ENCODE results near the gene DNM2. TPM values are rescaled to one million over a fixed set of nuclear protein-coding genes. Genes with fewer than 3 reads are reported as not detected.

DNM2 gene
- total RNA-seq, 1 donor from 2014 or later = 117 TPM

DNA sequence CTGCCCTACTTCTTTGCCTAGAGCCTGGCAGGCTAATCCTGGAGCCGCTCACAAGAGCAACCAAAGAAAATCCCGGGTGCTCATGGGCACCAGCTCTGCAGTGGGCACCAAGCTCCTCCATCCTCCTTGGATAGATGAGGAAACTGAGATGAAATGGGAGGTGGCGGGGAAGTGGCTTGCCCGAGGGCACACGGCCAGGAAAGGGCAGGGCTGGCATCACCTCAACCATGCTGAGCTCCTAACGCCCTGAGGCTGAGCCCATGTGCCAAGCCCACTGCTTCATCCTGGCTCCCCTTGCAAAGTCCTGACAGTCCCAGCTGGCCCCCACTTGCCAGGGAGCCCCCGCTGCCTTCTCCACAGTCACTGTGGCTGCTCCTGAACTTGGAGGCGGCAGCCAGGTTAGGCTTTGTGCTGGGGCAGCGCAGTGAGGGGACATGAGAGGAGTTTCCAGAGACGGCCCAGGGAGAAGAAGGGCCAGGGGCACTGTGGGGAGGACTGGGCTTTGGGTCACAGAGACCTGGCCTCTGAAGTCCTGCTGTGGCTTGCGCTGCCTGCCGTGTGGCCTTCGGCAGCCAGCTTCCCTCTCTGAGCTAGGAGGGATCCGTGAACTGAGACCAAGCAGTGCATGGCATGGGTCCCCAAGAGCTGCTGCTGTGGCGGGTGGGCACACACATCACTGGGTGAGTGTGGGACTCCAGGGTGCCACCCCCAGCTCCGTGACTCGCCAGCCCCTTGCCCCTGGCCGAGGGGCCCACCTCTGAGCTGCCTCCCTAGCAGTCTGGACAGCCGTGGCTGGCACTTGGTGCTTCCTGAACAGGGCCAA, 100.6 kb downstream of the DNM2 start:
- H3K4me1 Mint-ChIP-seq = no peaks in the 10 kb centered on the region
- no peak for DNase-seq (ENCODE audit: low read depth, low spot score)
- H3K9me3 Mint-ChIP-seq = no peaks in the 10 kb centered on the region
- H3K27me3 Mint-ChIP-seq (ENCODE audit: low read depth) = no peaks in the 10 kb centered on the region
- no peak overlapping the region for H3K27ac Mint-ChIP-seq (ENCODE audit: unreplicated experiment)
- H3K4me3 Mint-ChIP-seq = no peak overlapping the region
- H3K36me3 Mint-ChIP-seq (ENCODE audit: low read depth) = peaks cover 11% of the 10 kb centered on the region
- TF ChIP-seq, protein P1, sequence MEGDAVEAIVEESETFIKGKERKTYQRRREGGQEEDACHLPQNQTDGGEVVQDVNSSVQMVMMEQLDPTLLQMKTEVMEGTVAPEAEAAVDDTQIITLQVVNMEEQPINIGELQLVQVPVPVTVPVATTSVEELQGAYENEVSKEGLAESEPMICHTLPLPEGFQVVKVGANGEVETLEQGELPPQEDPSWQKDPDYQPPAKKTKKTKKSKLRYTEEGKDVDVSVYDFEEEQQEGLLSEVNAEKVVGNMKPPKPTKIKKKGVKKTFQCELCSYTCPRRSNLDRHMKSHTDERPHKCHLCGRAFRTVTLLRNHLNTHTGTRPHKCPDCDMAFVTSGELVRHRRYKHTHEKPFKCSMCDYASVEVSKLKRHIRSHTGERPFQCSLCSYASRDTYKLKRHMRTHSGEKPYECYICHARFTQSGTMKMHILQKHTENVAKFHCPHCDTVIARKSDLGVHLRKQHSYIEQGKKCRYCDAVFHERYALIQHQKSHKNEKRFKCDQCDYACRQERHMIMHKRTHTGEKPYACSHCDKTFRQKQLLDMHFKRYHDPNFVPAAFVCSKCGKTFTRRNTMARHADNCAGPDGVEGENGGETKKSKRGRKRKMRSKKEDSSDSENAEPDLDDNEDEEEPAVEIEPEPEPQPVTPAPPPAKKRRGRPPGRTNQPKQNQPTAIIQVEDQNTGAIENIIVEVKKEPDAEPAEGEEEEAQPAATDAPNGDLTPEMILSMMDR (conservative IDR thresholded peaks at IDR 0.05) = no peak

DNA sequence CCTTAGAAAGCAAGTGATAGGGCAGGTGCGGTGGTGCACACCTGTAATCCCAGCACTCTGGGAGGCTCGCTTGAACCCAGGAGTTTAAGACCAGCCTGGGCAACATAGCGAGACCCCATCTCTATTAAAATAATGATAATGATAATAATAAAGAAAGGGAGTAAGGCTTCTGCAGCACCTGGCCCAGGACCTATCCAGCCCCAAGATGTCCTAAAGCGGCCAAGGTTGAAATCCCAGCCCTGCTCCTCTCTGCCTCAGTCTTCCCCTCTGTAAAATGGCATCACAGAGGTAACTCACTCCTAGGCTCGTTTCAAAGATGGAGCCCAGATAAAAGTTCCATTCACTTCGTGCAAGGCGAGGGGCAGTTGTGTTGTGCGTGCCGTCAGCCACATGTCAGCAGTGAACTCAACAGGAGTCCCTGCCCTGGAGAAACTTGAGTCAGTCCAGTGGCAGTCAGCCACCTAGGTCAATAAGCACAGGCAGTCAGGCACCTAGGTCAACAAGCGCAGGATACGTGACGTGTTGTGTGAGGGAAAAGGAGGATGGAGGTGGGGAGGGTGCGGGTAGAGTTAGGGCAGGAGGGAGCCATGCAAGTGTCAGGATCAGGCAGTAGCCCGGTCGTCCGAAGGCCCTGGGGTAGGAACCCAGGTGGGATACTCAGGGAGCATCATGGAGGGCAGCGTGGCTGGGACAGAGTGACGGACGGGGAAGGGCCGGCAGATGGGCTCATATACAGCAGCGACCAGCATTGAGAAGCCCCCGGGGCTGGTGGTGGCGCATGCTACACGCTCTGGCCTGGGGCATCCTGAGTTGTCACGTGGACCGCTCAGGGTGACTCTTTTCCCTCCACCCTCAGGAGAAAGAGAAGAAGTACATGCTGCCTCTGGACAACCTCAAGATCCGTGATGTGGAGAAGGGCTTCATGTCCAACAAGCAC, 101.5 kb downstream of the DNM2 start:
- H3K9me3 Mint-ChIP-seq = no peaks in the 10 kb centered on the region
- H3K4me3 Mint-ChIP-seq = no peak overlapping the region
- DNase-seq (ENCODE audit: low read depth, low spot score) = no peak
- H3K4me1 Mint-ChIP-seq = no peaks in the 10 kb centered on the region
- TF ChIP-seq, protein P1 (conservative IDR thresholded peaks at IDR 0.05) = no peak
- no peaks in the 10 kb centered on the region for H3K27me3 Mint-ChIP-seq (ENCODE audit: low read depth)
- peak overlapping the region; percentile 89 for H3K27ac Mint-ChIP-seq (ENCODE audit: unreplicated experiment)
- peaks cover 15% of the 10 kb centered on the region for H3K36me3 Mint-ChIP-seq (ENCODE audit: low read depth)

DNA sequence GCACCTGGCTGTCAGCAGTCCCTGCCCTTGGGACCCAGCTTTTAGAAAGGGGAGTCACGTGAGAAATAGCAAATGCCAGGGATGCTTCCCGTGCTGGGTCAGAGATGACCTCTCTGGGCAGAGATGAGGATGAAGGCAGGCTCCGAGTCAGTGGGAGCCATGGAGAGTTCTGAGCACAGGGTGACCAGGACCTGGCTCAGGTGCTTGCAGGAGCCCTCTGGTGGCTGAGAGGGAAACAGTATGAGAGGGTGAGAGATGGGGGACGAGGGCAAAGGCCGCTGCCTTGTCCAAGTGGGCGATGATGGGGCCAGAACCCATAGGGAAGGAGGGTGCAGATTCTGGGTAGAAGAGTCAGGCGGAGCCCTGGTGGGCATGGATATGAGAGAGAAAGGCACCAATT, 102.3 kb downstream of the DNM2 start:
- H3K4me1 Mint-ChIP-seq = no peaks in the 10 kb centered on the region
- no peak overlapping the region for H3K4me3 Mint-ChIP-seq
- TF ChIP-seq, protein P1 (conservative IDR thresholded peaks at IDR 0.05) = peak; percentile 40
- no peak for DNase-seq (ENCODE audit: low read depth, low spot score)
- H3K27me3 Mint-ChIP-seq (ENCODE audit: low read depth) = no peaks in the 10 kb centered on the region
- peaks cover 11% of the 10 kb centered on the region for H3K36me3 Mint-ChIP-seq (ENCODE audit: low read depth)
- H3K9me3 Mint-ChIP-seq = no peaks in the 10 kb centered on the region
- peak overlapping the region; percentile 92 for H3K27ac Mint-ChIP-seq (ENCODE audit: unreplicated experiment)

DNA sequence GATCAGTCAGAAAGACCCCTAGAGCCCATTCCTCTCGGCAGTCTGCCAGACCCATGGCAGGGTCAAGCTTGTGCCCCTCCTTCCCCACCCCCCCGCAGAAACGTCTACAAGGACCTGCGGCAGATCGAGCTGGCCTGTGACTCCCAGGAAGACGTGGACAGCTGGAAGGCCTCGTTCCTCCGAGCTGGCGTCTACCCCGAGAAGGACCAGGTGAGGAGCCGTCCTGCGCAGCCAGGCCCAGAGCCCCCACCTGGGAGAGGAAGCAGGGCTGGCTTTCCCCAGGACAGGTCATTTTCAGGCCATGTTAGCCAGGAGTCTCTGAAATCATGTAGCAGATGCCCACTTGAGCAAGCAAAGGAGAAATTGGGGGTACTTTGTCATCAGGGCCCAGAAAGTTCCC, 105.8 kb downstream of the DNM2 start:
- Mint-ChIP-seq H3K4me1 (no peaks in the 10 kb centered on the region), H3K9me3 (no peaks in the 10 kb centered on the region), H3K27me3 (ENCODE audit: low read depth) (no peaks in the 10 kb centered on the region), H3K36me3 (ENCODE audit: low read depth) (peaks cover 11% of the 10 kb centered on the region), H3K27ac (ENCODE audit: unreplicated experiment) (no peak overlapping the region), H3K4me3 (no peak overlapping the region)
- no peak for DNase-seq (ENCODE audit: low read depth, low spot score)
- TF ChIP-seq, protein P1 (conservative IDR thresholded peaks at IDR 0.05) = no peak

DNA sequence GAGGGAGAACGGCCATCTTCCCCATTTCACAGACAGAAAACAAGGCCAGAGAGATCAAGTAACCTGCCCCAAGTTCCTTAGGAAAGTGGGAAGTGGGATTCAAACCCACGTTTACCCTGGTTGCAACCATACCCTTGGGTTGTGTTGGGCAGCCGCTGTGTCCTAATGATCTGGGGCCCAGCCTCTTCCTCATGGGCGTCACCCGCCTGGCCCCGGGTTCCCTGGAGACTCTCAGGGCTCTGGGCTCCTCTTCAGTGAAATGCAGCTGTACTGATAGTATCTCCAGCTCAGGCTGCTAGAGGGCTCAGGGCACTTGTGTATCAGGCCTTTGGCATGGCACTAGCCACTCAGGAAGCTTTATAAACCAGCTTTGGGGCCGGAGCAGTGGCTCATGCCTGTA, 108.4 kb downstream of the DNM2 start:
- H3K27ac Mint-ChIP-seq (ENCODE audit: unreplicated experiment) = no peak overlapping the region
- no peaks in the 10 kb centered on the region for H3K9me3 Mint-ChIP-seq
- no peaks in the 10 kb centered on the region for H3K27me3 Mint-ChIP-seq (ENCODE audit: low read depth)
- TF ChIP-seq, protein P1 (conservative IDR thresholded peaks at IDR 0.05) = no peak
- H3K36me3 Mint-ChIP-seq (ENCODE audit: low read depth) = peaks cover 4% of the 10 kb centered on the region
- no peak overlapping the region for H3K4me3 Mint-ChIP-seq
- no peak for DNase-seq (ENCODE audit: low read depth, low spot score)
- H3K4me1 Mint-ChIP-seq = no peaks in the 10 kb centered on the region
